ENCODE measurements around the gene SKIDA1. TPM values are rescaled to one million over a fixed set of nuclear protein-coding genes. Genes with fewer than 3 reads are reported as not detected.

SKIDA1 gene
- total and polyA plus RNA-seq, 5 experiments from 2014 or later: 0.08 TPM; not detected in 4

DNA sequence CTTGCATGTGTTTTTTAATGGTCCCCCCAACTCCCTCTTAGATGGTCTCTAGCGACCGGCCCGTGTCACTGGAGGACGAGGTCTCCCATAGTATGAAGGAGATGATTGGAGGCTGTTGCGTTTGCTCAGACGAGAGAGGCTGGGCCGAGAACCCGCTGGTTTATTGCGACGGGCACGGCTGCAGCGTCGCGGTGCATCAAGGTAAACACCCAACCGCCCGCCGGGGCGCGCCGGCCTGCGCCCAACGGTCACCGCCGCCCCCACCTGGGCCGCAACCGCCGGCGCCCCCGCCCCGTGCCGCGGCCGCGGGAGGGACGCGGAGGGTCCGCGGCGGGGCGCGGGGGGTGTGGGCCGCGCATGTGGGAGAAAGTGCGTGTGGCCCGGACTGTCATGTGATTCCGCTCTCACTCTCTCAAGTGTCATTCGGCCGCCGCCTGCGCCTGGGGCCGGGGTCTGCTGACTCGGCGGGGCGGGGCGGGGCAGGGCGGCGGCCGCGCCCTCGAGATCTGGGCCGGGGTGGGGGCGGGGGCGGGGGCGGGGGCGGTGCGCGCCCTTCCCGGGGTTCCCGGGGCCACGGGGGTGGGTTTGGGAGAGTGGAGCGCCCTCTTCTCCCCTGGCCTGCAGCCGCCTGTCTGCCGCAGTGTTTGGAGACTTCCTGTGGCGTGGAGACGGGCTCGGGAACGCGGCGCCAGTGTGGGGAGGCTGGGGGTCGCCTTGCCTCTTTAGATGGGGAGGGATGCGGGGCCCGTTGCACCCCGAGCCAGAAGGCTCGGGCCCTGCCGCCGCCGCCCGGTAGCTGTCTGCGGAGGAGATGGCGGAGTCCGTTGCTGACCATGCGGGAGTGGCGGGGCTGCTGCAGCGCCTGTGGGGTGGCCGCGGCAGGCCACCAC is 9.4 kb upstream of the SKIDA1 start:
- peaks cover 9 to 26% (median 21%) of the 10 kb centered on the region in 4 donors for H3K4me1 Mint-ChIP-seq
- POLR2A ChIA-PET: interaction anchor here (0.5 to 0.6 kb wide), 2 partner anchors 777 to 1095 kb away, joined by 3 to 6 read pairs; no protein-coding TSS in a partner anchor
- no peaks in the 10 kb centered on the region for H3K9me3 Mint-ChIP-seq
- ATAC-seq: peak; percentile 42 to 52
- H3K27me3 Mint-ChIP-seq: no peaks in the 10 kb centered on the region
- H3K4me3 Mint-ChIP-seq: peak overlapping the region; percentile 81 to 94 (median 90)
- peak in 8 of 10 donors; percentile 30 to 73 (median 44) for DNase-seq
- H3K27ac Mint-ChIP-seq: peak overlapping the region in 9 of 10 donors; percentile 82 to 96 (median 91)
- H3K36me3 Mint-ChIP-seq: peaks cover 0 to 29% (median 8%) of the 10 kb centered on the region in 3 donors

DNA sequence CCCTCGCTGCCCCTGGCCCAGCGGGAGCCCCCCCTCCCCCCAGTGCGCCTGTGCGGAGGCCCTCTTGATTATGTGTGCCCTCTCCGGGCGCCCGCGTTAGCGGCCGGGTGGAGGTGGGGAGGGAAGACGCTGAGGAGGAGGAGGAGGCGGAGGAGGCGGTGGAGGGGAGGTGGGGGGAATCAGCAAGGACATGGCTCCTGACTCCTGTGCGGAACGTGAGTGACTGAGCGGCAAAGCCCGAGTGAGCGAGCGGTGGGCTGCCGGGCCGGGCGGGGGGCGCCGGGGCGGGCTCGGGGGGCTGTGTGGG is 8.8 kb upstream of the SKIDA1 start:
- Mint-ChIP-seq H3K27me3 (no peaks in the 10 kb centered on the region), H3K36me3 (peaks cover 0 to 23% (median 5%) of the 10 kb centered on the region in 3 donors), H3K4me3 (peak overlapping the region; percentile 81 to 94 (median 90)), H3K27ac (peak overlapping the region in 9 of 10 donors; percentile 52 to 96 (median 91)), H3K4me1 (peaks cover 9 to 26% (median 21%) of the 10 kb centered on the region in 4 donors), H3K9me3 (no peaks in the 10 kb centered on the region)
- POLR2A ChIA-PET: interaction anchor here (0.5 to 2.5 kb wide), 3 partner anchors 15 to 1096 kb away, joined by 3 to 11 read pairs (median 8); no protein-coding TSS in a partner anchor
- DNase-seq (no peak), ATAC-seq (no peak)

- H3K27me3 Mint-ChIP-seq: no peaks in the 10 kb centered on the region
These were observed 8.2 kb upstream of the SKIDA1 start, which contains the start of gene MLLT10 for GRCh38 chr10:21533467-21534279. TSS of gene MLLT10 (plus strand) at chr10:21534232. CDS start at chr10:21534645, 413 bp downstream.

DNA sequence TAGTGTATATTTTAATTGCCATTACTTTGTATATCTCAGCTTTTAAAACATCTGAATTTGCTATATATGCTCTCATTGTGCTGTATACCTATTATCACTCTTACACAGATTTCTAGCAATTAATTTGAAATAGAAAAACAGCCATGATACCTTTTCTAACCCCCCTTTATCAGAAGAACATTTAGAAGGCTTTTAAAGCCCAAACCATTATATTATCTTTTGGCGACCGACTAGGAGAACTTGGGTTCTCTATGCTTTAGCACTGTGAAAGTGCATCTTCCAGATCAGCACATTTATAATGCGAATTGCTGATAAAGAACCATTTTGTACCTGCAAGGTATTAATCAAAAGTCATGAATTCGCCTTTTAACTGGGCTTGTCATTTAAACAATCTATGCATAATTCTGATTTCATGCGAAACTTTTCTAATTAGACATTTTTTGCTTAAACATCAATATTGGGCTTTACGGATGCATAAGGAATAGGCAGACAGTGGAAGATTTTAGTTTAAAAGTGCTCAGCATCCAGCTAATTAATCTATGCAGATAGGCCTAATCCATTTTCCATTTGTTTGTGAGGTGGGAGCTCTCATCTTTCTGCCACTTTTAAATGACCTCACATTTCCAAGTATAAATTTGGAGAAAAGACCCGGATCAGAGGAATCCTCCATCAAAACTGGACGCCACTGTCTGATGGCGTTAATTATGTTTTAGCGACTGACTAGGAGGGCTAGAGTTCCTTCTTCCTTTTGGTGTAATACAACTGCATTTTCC is 7.4 kb upstream of the SKIDA1 start:
- H3K4me1 Mint-ChIP-seq: peaks cover 9 to 25% (median 22%) of the 10 kb centered on the region in 4 donors
- DNase-seq: no peak
- no peak for ATAC-seq
- POLR2A ChIA-PET: interaction anchor here (0.5 to 2.5 kb wide), 7 partner anchors 9 to 904 kb away, joined by 3 to 11 read pairs (median 3); partner anchors contain the start of gene DNAJC1
- H3K9me3 Mint-ChIP-seq: no peaks in the 10 kb centered on the region
- H3K27ac Mint-ChIP-seq: peak overlapping the region; percentile 37 to 99 (median 96)
- H3K36me3 Mint-ChIP-seq: peaks cover 0 to 10% (median 0%) of the 10 kb centered on the region in 3 donors
- peaks cover 0 to 5% (median 4%) of the 10 kb centered on the region in 5 donors for H3K27me3 Mint-ChIP-seq
- peak overlapping the region; percentile 89 to 98 (median 92) for H3K4me3 Mint-ChIP-seq

More at GRCh38 chr10:21533467-21534279, 8.2 kb upstream of the SKIDA1 start, which contains the start of gene MLLT10:
- Mint-ChIP-seq H3K4me3 (peak within 1 kb of the TSS; percentile 89 to 98 (median 93)), H3K27ac (peak within 1 kb of the TSS; percentile 37 to 99 (median 96)), H3K36me3 (peaks cover 0 to 17% (median 1%) of the 10 kb centered on the region in 3 donors), H3K4me1 (peaks cover 9 to 25% (median 21%) of the 10 kb centered on the region in 4 donors), H3K9me3 (no peaks in the 10 kb centered on the region)
- POLR2A ChIA-PET: interaction anchor here (0.5 to 2.5 kb wide), 7 partner anchors 10 to 1096 kb away, joined by 3 to 11 read pairs (median 3); partner anchors contain the start of gene DNAJC1
- peak; percentile 79 to 85 for ATAC-seq
- peak; percentile 90 to 97 (median 94) for DNase-seq

GRCh38 chr10:21531164-21531563 is 5.7 kb upstream of the SKIDA1 start:
- H3K36me3 Mint-ChIP-seq: no peaks in the 10 kb centered on the region
- H3K4me3 Mint-ChIP-seq: no peak overlapping the region
- H3K27ac Mint-ChIP-seq: no peak overlapping the region
- no peaks in the 10 kb centered on the region for H3K9me3 Mint-ChIP-seq
- POLR2A ChIA-PET: no interaction called here
- DNase-seq (no peak), ATAC-seq (no peak)
- peaks cover 14 to 33% (median 28%) of the 10 kb centered on the region in 4 donors for H3K4me1 Mint-ChIP-seq
- H3K27me3 Mint-ChIP-seq: peaks cover 6 to 16% (median 11%) of the 10 kb centered on the region in 5 donors

DNA sequence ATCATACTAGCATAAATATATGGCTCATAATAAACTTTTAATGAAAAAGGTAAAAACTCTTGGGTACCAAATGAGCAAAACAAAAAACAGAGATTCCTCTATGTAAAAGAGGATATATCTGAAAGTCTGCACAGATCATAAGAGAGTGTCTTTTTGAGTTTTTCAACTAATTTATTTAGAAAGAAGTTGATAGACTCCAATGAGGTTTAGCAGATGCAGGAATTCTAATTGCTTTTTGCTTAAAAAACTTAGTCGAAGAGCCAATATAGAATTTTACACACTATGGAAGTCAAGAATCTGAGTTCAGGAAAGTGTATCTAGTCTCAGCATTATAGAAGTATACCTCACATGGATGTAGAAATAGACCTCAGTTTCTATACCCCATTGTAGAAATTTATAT is 5.2 kb upstream of the SKIDA1 start:
- no peaks in the 10 kb centered on the region for H3K36me3 Mint-ChIP-seq
- peaks cover 13 to 32% (median 27%) of the 10 kb centered on the region in 4 donors for H3K4me1 Mint-ChIP-seq
- H3K27me3 Mint-ChIP-seq: peaks cover 6 to 16% (median 13%) of the 10 kb centered on the region in 5 donors
- no peak for DNase-seq
- POLR2A ChIA-PET: no interaction called here
- ATAC-seq: no peak
- no peak overlapping the region for H3K4me3 Mint-ChIP-seq
- no peak overlapping the region for H3K27ac Mint-ChIP-seq
- no peaks in the 10 kb centered on the region for H3K9me3 Mint-ChIP-seq

- POLR2A ChIA-PET: no interaction called here
These were observed 4.7 kb upstream of the SKIDA1 start for GRCh38 chr10:21530168-21530567.

DNA sequence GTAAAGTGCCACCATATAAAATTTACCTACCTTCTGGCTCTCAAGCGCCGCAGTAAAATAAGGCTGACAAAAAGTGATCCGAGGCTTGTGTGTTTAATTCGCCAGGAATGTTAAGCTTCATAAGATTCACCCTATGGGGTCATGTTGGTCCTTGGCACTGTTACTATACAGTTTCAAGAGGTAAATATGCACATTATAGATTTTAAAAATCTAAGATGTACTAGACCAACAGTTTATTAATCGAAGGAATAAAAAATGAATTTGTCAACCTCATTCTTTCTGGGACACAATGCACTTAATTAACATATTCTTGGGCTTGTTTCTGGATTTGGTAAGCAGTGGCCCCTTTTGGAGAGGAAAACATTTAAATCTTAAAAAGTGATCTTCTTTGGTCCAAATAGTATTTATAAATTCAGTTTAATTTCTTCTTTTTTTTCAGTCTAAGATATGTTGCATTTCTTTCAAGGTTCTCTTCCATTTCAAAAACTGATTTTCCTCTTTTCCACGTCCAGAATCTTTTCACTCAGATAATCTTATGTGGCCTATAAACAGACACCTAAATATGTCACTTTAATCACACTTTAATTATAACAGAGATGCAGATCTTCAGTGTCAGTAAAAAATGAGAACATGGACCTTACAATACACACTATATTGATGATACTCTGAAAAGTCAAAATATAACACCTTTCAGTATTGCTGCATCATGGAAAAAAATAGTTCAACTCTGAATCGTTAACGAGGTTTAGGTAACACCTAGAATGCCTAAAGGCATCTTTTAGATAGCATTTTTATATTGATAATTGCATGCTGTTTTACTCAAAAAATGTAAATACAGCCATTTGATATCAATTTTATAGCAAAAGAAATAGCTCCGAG is 3.8 kb upstream of the SKIDA1 start:
- H3K4me3 Mint-ChIP-seq: no peak overlapping the region
- peaks cover 19 to 38% (median 33%) of the 10 kb centered on the region in 4 donors for H3K4me1 Mint-ChIP-seq
- no peaks in the 10 kb centered on the region for H3K9me3 Mint-ChIP-seq
- H3K27me3 Mint-ChIP-seq: peaks cover 14 to 28% (median 24%) of the 10 kb centered on the region in 5 donors
- no peak overlapping the region for H3K27ac Mint-ChIP-seq
- ATAC-seq: no peak
- POLR2A ChIA-PET: no interaction called here
- peaks cover 0 to 5% (median 0%) of the 10 kb centered on the region in 3 donors for H3K36me3 Mint-ChIP-seq
- DNase-seq: no peak

More at GRCh38 chr10:21530168-21530567, 4.7 kb upstream of the SKIDA1 start:
- DNase-seq (no peak), ATAC-seq (no peak)
- H3K27ac Mint-ChIP-seq: no peak overlapping the region
- H3K36me3 Mint-ChIP-seq: peaks cover 0 to 3% (median 0%) of the 10 kb centered on the region in 3 donors
- no peaks in the 10 kb centered on the region for H3K9me3 Mint-ChIP-seq
- no peak overlapping the region for H3K4me3 Mint-ChIP-seq
- peaks cover 8 to 21% (median 17%) of the 10 kb centered on the region in 5 donors for H3K27me3 Mint-ChIP-seq
- peaks cover 16 to 32% (median 27%) of the 10 kb centered on the region in 4 donors for H3K4me1 Mint-ChIP-seq

- Mint-ChIP-seq H3K4me1 (peaks cover 20 to 40% (median 31%) of the 10 kb centered on the region in 4 donors), H3K27me3 (peaks cover 17 to 32% (median 28%) of the 10 kb centered on the region in 5 donors)
- POLR2A ChIA-PET: no interaction called here
These were observed 3.0 kb upstream of the SKIDA1 start for GRCh38 chr10:21528236-21529031.

DNA sequence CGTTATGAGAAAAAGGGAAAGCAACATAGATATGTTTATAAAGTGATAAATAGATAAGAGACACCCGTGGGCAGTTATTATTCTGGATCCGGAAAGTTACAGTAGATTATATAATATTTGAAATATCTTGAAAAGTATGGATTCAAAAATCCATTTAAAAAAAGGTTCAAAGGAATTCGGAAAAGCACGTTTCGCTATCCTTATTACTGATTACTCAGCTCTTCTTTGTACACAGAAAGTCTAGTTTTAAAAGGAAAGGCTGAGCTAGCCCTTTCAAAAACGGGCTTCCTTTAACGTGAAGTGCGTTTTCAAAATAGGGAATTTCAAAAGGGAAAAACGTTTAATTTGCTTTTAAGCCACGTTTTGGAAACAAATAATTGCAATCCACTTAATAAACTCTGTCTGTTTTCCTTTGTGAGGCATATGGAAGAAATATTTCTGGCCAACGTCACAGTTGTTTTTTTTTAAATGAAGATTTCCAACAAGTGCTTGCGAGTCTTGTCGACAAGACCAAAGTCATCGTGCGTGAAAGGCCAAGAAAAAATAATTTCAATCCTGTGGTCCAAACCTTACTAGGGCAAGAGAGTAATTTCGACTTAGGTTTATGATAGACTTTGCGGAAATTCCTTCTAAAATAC is 2.2 kb upstream of the SKIDA1 start:
- DNase-seq (no peak), ATAC-seq (no peak)
- peaks cover 0 to 5% (median 3%) of the 10 kb centered on the region in 3 donors for H3K36me3 Mint-ChIP-seq
- H3K27me3 Mint-ChIP-seq: peaks cover 24 to 39% (median 32%) of the 10 kb centered on the region in 5 donors
- peak overlapping the region; percentile 70 to 89 (median 80) for H3K4me3 Mint-ChIP-seq
- no peaks in the 10 kb centered on the region for H3K9me3 Mint-ChIP-seq
- H3K4me1 Mint-ChIP-seq: peaks cover 17 to 34% (median 24%) of the 10 kb centered on the region in 4 donors
- POLR2A ChIA-PET: interaction anchor here (1.3 to 1.4 kb wide), 2 partner anchors 9 to 476 kb away, joined by 3 to 9 read pairs; partner anchors contain the start of gene DNAJC1
- H3K27ac Mint-ChIP-seq: peak overlapping the region in 7 of 10 donors; percentile 29 to 94 (median 60)

More at GRCh38 chr10:21528236-21529031, 3.0 kb upstream of the SKIDA1 start:
- peaks cover 0 to 5% (median 3%) of the 10 kb centered on the region in 3 donors for H3K36me3 Mint-ChIP-seq
- H3K27ac Mint-ChIP-seq: peak overlapping the region in 5 of 10 donors; percentile 19 to 94 (median 48)
- no peaks in the 10 kb centered on the region for H3K9me3 Mint-ChIP-seq
- H3K4me3 Mint-ChIP-seq: peak overlapping the region in 5 of 10 donors; percentile 18 to 89 (median 45)
- no peak for DNase-seq
- ATAC-seq: no peak

Data from naive thymus-derived CD8-positive, alpha-beta T cell (primary cell).